Subcutaneous adipose tissue (tissue), 4 donors: ENCODE data around the gene SMPX. TPM values are rescaled to one million over a fixed set of nuclear protein-coding genes. Genes with fewer than 3 reads are reported as not detected.

Experiments used
- CTCF ChIP-seq: fragments of 450-650 bp; IDR thresholded peaks from one replicate; pipeline ENCODE4 v1.5.1; 2016; ENCODE audit warnings: low read depth, mild to moderate bottlenecking, control low read depth, antibody characterized with exemption, moderate library complexity
- total RNA-seq, 4 donors: library from RNA; depleted of rRNA; stranded (reverse); fragments of >200 nt; gene quantifications; one replicate each; pipeline ENCODE4 v1.1.0, GENCODE V29; 2016

Gene SMPX
- total RNA-seq, 4 donors from 2014 or later = not detected

GRCh38 chrX:21735768-21736127, 22.2 kb downstream of the SMPX start:
- no peak for TF ChIP-seq CTCF

GRCh38 chrX:21735038-21735767, 22.7 kb downstream of the SMPX start:
- TF ChIP-seq CTCF = no peak

- TF ChIP-seq CTCF = no peak
These were observed 23.7 kb downstream of the SMPX start for GRCh38 chrX:21734175-21734574.

- no peak for TF ChIP-seq CTCF
These were observed 24.2 kb downstream of the SMPX start for GRCh38 chrX:21733705-21734104.

- no peak for TF ChIP-seq CTCF
These were observed 27.9 kb downstream of the SMPX start for GRCh38 chrX:21730026-21730425.

GRCh38 chrX:21728276-21728968, 29.5 kb downstream of the SMPX start:
- no peak for TF ChIP-seq CTCF

GRCh38 chrX:21725916-21726315, 32.0 kb downstream of the SMPX start:
- no peak for TF ChIP-seq CTCF
